NCI-H2171 treated with DMSO at 0.1 percent for 48 hours (cell line): Measurements from ENCODE around the gene DNMT3B.
A peak's percentile ranks its signal among the peaks of the same experiment; 100 is the strongest.
"Not testable (repeated sequence)": the region's sequence is repeated elsewhere in the genome, so short reads cannot be mapped to it uniquely, and the experiment has no call there.

Experiments used
- DNase-seq: peaks from one replicate; lab custom pipeline; 2025; lab: John Stamatoyannopoulos, UW

DNMT3B gene

DNA sequence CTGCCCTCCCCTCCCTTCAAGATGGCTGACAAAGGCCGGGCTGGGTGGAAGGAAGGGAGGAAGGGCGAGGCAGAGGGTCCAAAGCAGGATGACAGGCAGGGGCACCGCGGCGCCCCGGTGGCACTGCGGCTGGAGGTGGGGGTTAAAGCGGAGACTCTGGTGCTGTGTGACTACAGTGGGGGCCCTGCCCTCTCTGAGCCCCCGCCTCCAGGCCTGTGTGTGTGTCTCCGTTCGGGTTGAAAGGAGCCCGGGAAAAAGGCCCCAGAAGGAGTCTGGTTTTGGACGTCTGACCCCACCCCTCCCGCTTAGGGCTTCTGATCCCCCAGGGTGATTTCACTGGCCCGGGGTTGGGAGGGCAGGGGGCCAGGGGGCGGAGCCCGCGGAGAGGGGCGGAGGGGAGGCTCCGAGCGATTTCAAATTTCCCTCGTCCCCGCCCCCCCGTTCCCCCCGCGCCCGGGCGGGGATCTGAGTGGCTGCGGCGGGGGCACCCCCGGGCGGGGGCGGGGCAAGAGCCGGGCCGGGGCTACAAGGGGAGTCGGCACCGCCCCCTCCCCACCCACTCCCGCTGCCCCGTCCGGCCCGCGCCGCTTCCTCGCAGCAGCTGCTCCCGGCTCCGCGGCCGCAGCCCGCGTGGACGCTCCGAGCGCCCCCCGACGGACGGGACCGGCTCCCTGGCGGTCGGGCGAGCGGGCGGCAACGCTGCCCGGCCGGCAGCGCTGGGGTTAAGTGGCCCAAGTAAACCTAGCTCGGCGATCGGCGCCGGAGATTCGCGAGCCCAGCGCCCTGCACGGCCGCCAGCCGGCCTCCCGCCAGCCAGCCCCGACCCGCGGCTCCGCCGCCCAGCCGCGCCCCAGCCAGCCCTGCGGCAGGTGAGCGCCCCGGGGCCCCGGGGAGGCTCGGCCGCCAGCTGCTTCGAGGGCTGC, at the start of gene DNMT3B:
TSS of gene DNMT3B (plus strand) at position 555 of the 923 bp plus-strand sequence. CDS start 17,939 bp downstream, outside the sequence.
- DNase-seq = peak; percentile 65

- no peak for DNase-seq
Measured at GRCh38 chr20:32718749-32719348, 43.3 kb upstream of the DNMT3B start.

GRCh38 chr20:32727683-32728082, 34.5 kb upstream of the DNMT3B start:
- DNase-seq = no peak

GRCh38 chr20:32728435-32728834, 33.8 kb upstream of the DNMT3B start:
- not testable (repeated sequence) for DNase-seq

DNA sequence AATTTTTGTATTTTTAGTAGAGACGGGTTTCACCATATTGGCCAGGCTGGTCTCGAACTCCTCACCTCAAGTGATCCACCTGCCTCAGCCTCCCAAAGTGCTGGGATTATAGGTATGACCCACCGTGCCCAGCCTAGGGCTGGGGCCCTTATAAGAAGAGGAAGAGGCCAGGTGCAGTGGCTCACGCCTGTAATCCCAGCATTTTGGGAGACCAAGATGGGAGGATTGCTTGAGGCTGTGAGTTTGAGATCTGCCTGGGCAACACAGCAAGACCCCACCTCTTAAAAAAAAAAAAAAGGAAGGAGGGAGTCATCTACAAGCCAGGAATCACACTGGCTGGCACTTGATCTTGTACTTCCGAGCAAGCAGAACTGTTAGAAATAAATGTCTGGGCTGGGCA, 32.9 kb upstream of the DNMT3B start:
- not testable (repeated sequence) for DNase-seq

- DNase-seq = no peak
Measured at GRCh38 chr20:32731882-32732266, 30.3 kb upstream of the DNMT3B start.

DNA sequence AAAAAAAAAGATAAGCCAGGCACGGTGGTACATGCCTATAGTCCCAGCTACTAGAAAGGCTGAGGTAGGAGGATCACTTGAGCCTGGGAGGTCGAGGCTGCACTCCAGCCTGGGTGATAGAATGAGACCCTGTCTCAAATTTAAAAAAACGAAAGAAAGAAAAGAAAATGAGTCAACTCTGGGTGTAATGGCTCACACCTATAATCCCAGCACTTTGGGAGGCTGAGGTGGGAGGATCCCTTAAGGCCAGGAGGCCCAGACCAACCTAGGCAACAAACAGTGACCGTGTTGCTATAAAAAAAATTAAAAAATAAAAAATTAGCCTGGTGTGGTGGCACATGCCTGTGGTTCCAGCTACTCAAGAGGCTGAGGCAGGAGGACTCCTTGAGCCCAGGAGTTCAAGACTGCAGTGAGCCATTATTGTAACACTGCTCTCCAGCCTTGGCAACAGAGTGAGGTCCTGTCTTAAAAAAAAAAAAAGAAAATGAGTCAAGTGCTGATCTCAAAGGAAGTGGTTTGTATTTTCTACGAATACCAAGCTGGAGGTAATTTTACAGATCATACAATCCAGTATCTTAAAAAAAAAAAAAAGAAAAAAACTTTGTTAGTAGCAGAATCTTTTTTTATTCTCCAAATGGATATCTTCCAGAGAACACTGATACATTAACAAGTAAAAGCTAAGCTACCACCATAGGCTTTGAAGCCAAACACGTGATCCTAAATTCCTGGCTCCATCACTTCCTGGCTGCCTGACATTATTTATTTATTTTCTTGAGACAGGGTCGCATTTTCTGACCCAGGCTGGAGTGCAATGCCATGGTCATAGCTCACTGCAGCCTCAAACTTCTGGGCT, 24.6 kb upstream of the DNMT3B start:
- DNase-seq = no peak

DNA sequence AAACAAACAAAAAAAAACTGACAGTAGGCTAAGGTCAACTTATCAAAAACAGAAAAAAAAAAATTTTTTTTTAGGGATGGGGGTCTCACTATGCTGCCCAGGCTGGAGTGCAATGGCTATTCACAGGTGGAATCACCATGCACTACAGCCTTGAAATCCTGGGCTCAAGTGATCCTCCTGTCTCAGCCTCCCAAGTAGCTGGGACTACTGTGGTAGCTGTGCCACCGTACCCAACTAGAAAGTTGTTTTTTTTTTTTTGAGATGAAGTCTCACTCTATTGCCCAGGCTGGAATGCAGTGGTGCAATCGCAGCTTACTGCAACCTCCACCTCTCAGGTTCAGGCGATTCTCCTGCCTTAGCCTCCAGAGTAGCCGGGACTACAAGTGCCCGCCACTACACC, 21.0 kb upstream of the DNMT3B start:
- no peak for DNase-seq

DNA sequence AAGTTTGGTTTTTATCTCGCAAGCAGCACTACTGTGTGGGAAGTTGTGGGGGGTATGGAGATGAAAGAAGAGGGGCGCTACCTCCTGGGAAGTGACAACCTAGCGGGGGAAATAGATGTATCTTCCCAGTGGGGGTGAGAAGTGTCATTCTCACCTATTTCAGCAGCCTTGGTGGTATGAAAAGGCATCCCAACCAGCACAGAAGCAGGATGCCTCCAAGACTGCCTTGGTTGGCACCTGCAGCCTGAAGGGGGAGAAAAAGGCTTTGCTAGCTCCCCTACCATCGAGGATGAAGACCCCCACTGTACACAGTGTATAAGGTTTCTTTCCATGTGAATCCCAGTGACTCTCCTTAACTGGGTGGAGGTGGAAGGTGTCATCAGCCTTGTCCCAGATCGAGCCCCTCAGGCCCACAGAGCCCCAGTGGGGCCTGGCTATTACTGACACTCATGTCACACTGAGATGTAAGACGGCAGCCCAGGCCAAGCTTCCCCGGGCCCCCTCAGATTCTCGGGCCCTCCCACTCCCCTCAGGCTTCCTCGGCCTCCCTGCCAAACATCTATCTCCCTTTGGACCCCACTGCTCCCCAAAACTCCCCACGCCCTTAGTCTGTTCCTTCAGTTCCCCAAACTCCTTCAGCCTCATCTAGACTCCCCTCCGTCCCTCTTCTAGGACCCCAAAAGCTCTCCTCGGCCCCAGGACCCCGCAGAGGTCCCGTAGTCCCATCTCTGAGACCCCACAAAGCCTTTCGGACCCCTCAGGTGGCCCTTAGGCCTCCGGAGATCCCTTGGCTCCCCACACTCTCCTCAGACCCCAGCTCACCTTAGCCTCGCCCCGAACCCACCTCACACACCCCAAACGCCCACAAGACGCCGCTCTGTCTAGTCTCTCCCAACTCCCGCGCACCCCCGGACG, 19.6 kb upstream of the DNMT3B start:
- no peak for DNase-seq

DNA sequence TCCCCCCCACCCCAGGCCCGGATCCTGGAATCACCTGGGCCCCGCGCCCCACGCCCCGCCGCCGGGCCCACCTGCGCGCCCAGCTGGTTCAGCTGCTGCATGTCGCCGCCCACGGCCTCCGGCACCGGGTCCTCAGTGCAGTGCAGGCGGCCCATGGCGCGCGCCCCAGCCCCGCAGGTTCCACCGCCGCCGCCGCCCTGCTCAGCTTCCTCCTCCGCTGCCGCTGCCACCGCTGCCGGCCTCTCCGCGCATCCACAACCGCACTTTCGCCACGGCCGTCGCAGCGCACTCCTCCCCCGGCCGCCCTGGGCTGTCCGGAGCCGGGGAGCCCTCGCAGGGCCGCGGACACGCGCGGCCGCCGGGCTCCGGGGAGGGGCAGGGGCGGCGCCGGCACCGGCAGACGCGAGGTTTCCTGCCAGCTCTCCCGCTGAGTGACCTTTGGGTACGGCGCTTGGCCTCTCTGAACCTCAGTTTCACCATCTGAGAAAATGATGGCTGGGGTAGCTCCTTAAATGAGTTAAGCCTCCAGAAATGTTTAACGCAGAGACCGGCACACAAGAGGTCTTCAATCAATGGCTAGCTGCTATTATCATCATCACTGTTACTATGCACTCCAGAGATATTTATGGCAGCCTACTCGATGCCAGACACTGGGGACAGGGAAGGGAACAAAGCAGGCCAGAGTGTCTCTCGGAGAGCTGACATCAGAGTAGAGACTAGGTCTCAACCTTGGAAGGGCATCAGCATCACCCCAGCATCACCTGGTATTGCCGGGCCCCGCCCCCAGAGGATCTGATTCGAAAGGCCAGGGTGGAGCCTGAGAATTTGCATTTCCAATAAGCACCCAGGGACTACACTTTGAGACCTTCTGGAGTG, 18.7 kb upstream of the DNMT3B start, which contains the start of gene COMMD7:
TSS of gene COMMD7 (minus strand) at position 231 of the 876 bp plus-strand sequence. CDS start at position 155, 76 bp downstream.
- DNase-seq = peak; percentile 34

DNA sequence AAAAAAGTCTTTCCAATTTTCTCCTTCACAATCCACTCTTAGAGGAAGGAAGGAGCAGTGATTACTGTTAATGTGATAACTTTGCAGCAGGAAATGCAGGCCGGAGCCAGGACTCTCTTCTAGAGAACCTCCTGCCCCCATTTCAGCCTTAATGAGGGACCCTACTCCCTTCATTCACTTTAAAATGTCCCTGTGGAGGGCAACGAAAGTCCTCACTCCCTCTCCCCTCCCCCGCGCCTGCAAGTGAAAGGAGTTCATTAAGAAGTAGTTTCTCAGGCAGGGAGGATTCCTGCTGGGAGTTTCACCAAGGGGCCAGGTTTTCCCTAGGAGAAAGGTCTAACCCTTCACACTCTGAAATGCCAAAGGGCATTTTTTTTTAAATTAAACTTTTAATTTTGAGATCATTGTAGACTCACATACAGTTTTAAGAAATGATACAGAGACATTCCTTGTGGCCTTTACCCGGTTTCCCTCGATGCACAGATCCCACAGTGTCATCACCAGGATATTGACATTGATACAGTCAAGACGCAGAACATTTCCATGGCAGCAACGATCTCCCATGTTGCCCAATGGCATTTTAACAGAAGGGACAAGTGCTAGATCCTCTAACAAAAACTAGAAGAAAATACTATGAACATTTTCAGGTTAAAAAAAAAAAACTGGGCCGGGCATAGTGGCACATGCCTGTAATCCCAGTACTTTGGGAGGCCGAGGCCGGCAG, 12.1 kb upstream of the DNMT3B start:
- DNase-seq = no peak

- DNase-seq = no peak
Measured at GRCh38 chr20:32751293-32751692, 10.9 kb upstream of the DNMT3B start.

GRCh38 chr20:32751702-32752457, 10.3 kb upstream of the DNMT3B start:
- DNase-seq = no peak

GRCh38 chr20:32752458-32753250, 9.5 kb upstream of the DNMT3B start:
- DNase-seq = no peak

DNA sequence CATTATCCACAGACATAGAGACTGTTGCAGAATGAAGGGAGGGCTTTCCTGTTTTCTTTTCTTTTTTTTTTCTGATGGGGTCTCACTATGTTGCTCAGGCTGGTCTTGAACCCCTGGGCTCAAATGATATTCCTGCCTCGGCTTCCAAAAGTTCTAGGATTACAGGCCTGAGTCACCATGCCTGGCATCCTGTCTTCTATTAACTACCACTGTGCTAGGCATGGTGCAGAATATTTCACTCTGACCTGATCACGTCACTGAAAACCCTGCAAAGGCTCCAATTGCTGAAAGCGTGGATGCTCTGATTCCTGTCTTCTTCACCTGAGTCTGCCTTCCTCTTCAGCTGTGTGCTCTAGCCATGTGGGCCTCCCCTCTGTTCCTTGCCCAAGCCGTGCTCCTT, 8.5 kb upstream of the DNMT3B start:
- no peak for DNase-seq

DNA sequence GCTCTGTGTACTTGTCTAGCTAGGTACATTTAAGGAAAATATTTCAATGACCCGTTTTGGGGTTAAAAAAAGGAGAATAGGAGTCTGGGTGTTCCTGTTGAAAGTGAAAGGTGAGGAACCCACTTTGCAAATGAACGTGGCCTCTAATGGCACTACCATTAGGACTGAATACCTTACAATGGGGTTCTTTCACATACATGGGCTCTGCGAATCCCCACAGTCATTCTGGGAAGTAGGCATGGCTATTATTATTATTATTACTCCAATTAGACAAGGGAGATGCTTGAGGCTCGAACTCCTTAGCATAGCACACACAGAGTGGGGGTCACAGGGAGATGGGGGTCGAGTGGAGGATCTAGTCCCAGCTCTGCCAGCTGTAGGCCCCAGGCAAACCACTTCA, 6.0 kb upstream of the DNMT3B start:
- DNase-seq = no peak

DNA sequence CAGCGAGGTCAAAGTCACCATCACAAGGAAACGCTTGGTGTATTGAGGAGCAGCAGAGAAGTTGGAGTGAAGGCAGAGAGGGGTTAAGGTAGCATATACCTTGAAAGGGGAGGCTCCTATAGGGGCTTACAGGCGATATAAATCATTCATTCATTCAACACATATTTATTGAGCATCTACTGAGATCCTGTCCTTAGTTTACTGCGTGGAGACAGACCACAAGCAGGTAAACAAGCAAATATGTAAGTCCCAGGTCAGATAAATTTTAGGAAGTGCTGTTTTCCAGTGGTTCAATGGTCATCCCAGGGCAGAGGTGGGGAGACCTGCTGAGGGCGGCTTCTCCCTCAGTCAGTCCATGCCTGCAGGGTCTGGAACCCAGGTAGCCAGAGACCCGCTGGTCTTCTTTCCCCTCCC, 761 bp upstream of the DNMT3B start:
- no peak for DNase-seq

DNA sequence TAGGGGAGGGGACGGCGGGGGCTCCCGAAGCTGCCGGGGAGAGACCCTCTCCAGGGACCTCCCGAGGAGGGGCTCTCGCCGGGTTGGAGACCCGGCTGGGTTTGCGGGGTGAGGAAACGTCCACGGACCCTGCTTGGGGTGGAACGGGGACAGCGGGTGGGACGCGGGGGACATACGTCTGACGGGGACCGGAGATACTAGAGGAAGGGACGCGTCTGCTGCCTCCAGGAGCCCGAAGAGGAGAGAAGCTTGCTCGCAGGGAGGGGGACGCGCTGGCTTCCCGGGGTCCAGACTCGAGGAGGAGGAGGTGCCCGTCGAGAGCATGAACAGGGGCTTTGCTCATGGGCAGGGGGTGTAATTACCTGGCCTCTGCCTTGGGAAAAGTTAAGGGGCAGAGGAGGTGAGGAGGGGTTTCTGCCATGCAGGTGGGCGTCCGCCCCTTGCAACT, 593 bp downstream of the DNMT3B start:
- peak; percentile 43 for DNase-seq
